Measurements from ENCODE around the gene HSPB3.
"Not testable (repeated sequence)": the region's sequence is repeated elsewhere in the genome, so short reads cannot be mapped to it uniquely, and the experiment has no call there.

HSPB3 gene

DNA sequence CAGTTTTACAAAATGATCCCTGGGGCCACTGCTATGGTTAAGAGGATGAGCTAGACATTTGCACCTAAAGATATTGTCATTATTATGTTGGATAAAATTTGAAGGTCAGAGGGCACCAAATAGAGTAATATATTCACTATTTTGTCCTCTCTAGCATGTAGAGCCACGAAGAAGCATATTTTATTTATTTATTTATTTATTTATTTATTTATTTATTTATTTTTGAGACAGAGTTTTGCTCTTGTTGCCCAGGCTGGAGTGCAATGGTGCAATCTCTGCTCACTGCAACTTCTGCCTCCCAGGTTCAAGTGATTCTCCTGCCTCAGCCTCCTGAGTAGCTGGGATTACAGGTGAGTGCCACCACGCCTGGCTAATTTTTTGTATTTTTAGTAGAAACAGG, 20.8 kb upstream of the HSPB3 start:
- not testable (repeated sequence) for H3K36me3 ChIP-seq (ENCODE audit: control insufficient read depth, insufficient read depth, low read length); H3K9me3 ChIP-seq (ENCODE audit: control insufficient read depth, insufficient read depth, low read length); H3K4me1 ChIP-seq (ENCODE audit: control insufficient read depth, insufficient read depth, low read length); H3K4me3 ChIP-seq (ENCODE audit: low read length); H3K27me3 ChIP-seq (ENCODE audit: control insufficient read depth, insufficient read depth, low read length); H3K27ac ChIP-seq (ENCODE audit: low read length); DNase-seq (ENCODE audit: low read depth, low spot score)
- no CpG with 5 or more reads among the region's 2 CpGs for WGBS (ENCODE audit: insufficient coverage, insufficient read length)

DNA sequence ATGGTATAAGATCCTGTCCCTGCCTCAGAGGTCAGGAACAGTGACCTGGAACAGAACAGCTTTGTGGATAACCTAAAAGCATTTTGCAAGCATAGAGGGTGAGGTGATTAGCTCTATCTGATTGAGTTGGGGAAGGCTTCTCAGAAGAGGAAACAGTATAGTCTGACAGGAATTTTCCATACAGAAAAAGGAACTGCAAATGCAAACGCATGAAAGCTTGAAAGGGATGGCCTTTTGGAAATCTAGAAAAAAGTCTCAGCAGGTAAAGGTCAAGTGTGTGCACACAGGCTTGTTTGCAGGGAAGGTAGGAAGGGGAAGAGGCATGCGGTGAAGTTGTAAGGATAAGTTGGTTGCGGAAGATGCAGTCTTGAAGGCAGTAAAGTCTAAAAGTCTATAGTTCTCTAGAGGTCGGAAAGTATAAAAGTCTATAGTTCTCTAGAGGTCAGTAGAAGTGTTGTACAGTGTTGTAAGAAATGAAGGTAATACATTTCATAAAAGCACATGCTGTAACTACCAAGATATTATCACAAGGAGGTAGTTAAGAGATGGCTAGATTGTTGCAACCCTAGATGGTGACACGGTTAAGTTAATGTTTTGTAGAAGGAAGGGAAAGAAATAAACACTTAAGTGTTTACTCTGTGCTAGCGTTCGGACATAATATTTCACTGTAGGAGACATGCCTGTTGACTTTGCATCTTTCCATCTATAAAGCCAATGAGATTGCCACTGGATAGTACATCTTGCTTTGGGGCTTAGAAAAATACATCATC, 16.7 kb upstream of the HSPB3 start:
- Histone ChIP-seq H3K27ac (ENCODE audit: low read length) (no peak overlapping the region), H3K4me1 (ENCODE audit: control insufficient read depth, insufficient read depth, low read length) (no peaks in the 10 kb centered on the region), H3K36me3 (ENCODE audit: control insufficient read depth, insufficient read depth, low read length) (no peaks in the 10 kb centered on the region), H3K27me3 (ENCODE audit: control insufficient read depth, insufficient read depth, low read length) (no peaks in the 10 kb centered on the region), H3K9me3 (ENCODE audit: control insufficient read depth, insufficient read depth, low read length) (no peaks in the 10 kb centered on the region), H3K4me3 (ENCODE audit: low read length) (no peak overlapping the region)
- DNase-seq (ENCODE audit: low read depth, low spot score): no peak
- WGBS (ENCODE audit: insufficient coverage, insufficient read length): 100% methylated on average over 2 of the region's 7 CpGs

DNA sequence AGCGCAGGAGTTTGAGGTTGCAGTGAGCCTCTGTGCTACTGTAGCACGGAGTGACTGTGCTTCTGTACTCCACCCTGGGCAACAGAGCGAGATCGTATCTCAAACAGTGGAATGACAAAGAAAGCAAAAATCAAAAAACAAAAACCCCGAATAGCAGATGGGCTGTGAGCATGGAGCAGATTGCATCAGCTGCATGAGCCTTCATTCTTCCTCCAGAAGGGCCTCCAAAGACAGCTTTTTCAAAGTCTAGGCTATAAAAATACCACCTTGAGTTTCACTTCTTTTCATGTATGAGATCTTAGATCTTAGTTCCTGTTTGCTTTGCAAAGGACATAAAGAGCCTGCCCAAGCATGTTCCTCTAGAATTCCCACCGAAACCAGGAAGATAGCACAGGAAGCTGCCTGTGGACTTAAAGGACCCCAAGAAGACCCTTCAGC, 15.0 kb upstream of the HSPB3 start:
- Histone ChIP-seq H3K4me3 (ENCODE audit: low read length) (no peak overlapping the region), H3K4me1 (ENCODE audit: control insufficient read depth, insufficient read depth, low read length) (no peaks in the 10 kb centered on the region), H3K36me3 (ENCODE audit: control insufficient read depth, insufficient read depth, low read length) (no peaks in the 10 kb centered on the region), H3K27me3 (ENCODE audit: control insufficient read depth, insufficient read depth, low read length) (no peaks in the 10 kb centered on the region), H3K9me3 (ENCODE audit: control insufficient read depth, insufficient read depth, low read length) (no peaks in the 10 kb centered on the region), H3K27ac (ENCODE audit: low read length) (no peak overlapping the region)
- DNase-seq (ENCODE audit: low read depth, low spot score): no peak
- no CpG with 5 or more reads among the region's 6 CpGs for WGBS (ENCODE audit: insufficient coverage, insufficient read length)

DNA sequence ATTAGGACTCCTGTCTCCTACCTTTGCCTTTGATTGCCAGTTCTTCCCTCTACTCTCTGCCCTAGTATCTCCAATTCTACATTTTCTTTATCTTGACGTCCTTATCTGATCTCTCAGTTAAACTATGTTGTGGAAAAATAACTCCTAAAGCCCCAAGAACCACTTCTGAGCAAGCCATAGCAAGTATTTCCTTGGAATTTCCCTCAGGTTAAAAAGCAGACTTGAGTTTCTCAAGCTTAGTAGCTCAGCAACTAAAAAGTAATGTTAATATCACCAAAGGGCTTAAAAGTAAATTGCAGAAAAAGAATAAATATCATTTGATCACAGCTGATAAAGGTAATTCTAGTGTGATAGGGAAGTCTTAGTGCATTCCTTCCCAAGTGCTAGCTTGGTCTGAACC, 13.2 kb upstream of the HSPB3 start:
- Histone ChIP-seq H3K4me3 (ENCODE audit: low read length) (no peak overlapping the region), H3K9me3 (ENCODE audit: control insufficient read depth, insufficient read depth, low read length) (no peaks in the 10 kb centered on the region), H3K36me3 (ENCODE audit: control insufficient read depth, insufficient read depth, low read length) (no peaks in the 10 kb centered on the region), H3K4me1 (ENCODE audit: control insufficient read depth, insufficient read depth, low read length) (no peaks in the 10 kb centered on the region), H3K27me3 (ENCODE audit: control insufficient read depth, insufficient read depth, low read length) (no peaks in the 10 kb centered on the region), H3K27ac (ENCODE audit: low read length) (no peak overlapping the region)
- no peak for DNase-seq (ENCODE audit: low read depth, low spot score)
- whole genome bisulfite sequencing (ENCODE audit: insufficient coverage, insufficient read length): no CpG with 5 or more reads among the region's 1 CpG

DNA sequence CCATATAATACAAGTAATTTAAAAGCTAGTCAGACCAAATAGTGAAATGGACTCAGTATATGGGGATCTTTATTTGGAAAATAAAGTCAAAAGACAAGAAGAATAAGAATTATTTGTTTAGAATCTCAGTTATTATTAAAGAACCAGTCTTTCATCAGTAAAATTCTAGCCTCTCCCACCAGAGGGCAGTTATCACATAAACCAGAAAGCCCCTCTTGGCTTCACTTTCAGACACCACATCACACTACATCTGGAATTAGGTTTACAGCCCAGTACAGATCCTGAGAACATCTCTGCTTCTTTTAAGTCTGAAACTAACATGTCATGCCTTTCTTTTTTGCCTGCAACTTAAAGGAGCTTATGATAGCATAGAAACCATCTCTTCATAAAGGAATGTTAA, 12.2 kb upstream of the HSPB3 start:
- no peak for DNase-seq (ENCODE audit: low read depth, low spot score)
- H3K4me1 ChIP-seq (ENCODE audit: control insufficient read depth, insufficient read depth, low read length): no peaks in the 10 kb centered on the region

DNA sequence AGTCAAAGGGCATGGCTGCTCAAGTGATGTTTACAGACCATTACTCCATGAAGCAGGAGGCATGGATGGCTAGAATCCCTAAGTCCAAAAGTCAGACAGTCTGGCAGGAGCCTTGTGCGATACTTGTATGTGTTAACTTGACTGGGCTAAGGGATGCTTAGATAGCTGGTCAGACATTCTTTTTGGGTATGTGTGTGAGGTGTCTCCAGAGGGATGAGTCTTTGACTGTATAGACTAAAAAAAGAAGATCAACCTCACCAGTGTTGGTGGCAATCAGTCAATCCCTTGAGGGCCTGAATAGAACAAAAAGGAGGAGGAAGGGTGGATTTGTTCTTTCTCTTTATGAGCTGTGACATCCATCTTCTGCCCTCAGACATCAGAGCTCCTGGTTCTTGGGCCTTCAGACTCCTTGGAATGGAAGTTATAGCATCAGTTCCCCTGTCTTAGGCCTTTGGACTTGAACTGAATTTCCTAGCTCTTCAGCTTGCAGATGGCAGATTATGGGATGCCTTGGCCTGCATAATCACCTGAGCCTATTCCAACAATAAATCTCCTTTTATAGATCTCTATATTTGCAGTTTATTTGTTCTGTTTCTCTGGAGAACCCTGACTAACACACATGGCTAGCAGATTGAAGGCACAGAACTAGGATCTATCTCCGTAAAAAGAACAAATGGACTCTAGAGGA, 9.7 kb upstream of the HSPB3 start:
- no peak overlapping the region for H3K4me3 ChIP-seq (ENCODE audit: low read length)
- no peaks in the 10 kb centered on the region for H3K27me3 ChIP-seq (ENCODE audit: control insufficient read depth, insufficient read depth, low read length)
- DNase-seq (ENCODE audit: low read depth, low spot score): no peak
- WGBS (ENCODE audit: insufficient coverage, insufficient read length): no CpG with 5 or more reads among the region's 2 CpGs
- no peaks in the 10 kb centered on the region for H3K9me3 ChIP-seq (ENCODE audit: control insufficient read depth, insufficient read depth, low read length)
- no peaks in the 10 kb centered on the region for H3K4me1 ChIP-seq (ENCODE audit: control insufficient read depth, insufficient read depth, low read length)
- no peaks in the 10 kb centered on the region for H3K36me3 ChIP-seq (ENCODE audit: control insufficient read depth, insufficient read depth, low read length)
- no peak overlapping the region for H3K27ac ChIP-seq (ENCODE audit: low read length)

More for the DNA sequence above, 12.2 kb upstream of the HSPB3 start:
- no peak overlapping the region for H3K4me3 ChIP-seq (ENCODE audit: low read length)
- H3K9me3 ChIP-seq (ENCODE audit: control insufficient read depth, insufficient read depth, low read length): no peaks in the 10 kb centered on the region
- H3K36me3 ChIP-seq (ENCODE audit: control insufficient read depth, insufficient read depth, low read length): no peaks in the 10 kb centered on the region
- no peaks in the 10 kb centered on the region for H3K27me3 ChIP-seq (ENCODE audit: control insufficient read depth, insufficient read depth, low read length)
- no peak overlapping the region for H3K27ac ChIP-seq (ENCODE audit: low read length)

DNA sequence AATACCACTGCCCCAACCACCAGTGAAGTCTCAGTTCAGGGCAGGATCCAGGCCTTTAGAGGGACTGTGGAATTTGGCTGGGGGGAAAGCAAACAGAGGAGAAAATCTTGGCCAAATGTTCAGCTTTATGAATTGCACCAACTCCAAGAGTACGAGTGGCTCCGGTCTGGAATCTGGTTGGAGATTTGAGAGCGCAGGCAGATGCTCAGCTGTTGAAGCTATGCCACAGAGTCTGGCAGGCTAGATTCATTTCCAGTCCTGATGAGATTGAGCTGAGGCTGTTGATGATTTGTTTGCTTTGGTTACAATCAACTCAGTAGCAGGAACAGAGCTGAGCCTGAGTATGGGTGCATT, 9.1 kb upstream of the HSPB3 start:
- no peaks in the 10 kb centered on the region for H3K36me3 ChIP-seq (ENCODE audit: control insufficient read depth, insufficient read depth, low read length)
- no CpG with 5 or more reads among the region's 3 CpGs for WGBS (ENCODE audit: insufficient coverage, insufficient read length)
- H3K4me1 ChIP-seq (ENCODE audit: control insufficient read depth, insufficient read depth, low read length): no peaks in the 10 kb centered on the region
- no peaks in the 10 kb centered on the region for H3K27me3 ChIP-seq (ENCODE audit: control insufficient read depth, insufficient read depth, low read length)
- no peak overlapping the region for H3K4me3 ChIP-seq (ENCODE audit: low read length)
- no peak for DNase-seq (ENCODE audit: low read depth, low spot score)
- no peaks in the 10 kb centered on the region for H3K9me3 ChIP-seq (ENCODE audit: control insufficient read depth, insufficient read depth, low read length)
- no peak overlapping the region for H3K27ac ChIP-seq (ENCODE audit: low read length)

DNA sequence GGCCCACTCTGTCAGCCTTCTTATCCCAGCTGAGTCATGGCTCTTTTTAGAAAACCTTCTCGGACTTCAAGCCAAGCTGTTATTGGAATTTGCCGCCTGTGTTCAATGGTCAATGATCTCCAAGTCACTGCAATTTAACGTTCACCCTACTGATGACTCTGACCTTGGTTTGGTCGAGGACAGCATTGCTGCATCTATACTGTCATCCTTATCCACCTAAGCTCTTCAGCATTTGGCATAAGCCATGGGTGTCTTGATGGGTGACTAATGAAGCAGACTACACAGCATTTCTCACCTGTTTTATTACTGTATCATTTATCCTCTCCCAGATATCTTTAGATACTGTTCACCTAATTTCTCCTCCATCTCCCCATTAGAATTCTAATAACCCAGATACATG, 5.6 kb upstream of the HSPB3 start:
- no peaks in the 10 kb centered on the region for H3K27me3 ChIP-seq (ENCODE audit: control insufficient read depth, insufficient read depth, low read length)
- H3K4me3 ChIP-seq (ENCODE audit: low read length): no peak overlapping the region
- no peak overlapping the region for H3K27ac ChIP-seq (ENCODE audit: low read length)
- no peak for DNase-seq (ENCODE audit: low read depth, low spot score)
- no peaks in the 10 kb centered on the region for H3K36me3 ChIP-seq (ENCODE audit: control insufficient read depth, insufficient read depth, low read length)
- H3K9me3 ChIP-seq (ENCODE audit: control insufficient read depth, insufficient read depth, low read length): no peaks in the 10 kb centered on the region
- WGBS (ENCODE audit: insufficient coverage, insufficient read length): no CpG with 5 or more reads among the region's 4 CpGs
- no peaks in the 10 kb centered on the region for H3K4me1 ChIP-seq (ENCODE audit: control insufficient read depth, insufficient read depth, low read length)

DNA sequence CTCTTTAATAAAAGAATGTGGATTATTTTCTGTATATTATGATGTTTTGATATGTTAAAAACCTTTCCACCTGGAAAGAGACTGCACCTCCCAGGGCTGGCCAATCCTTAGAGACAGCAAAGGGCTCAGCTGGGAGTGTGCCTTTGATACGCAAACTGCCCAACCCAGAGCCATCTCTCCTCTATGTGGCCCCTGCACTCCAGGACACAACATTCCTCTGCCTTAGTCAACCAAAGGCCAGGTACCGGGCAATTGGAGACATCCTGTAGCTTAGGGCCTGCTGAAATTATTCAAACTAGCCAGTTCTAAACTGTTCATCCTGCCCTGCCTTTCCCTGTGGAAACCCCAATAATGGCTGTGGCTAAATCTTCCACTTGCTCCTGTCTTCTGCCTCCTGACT, 5.0 kb upstream of the HSPB3 start:
- Histone ChIP-seq H3K27ac (ENCODE audit: low read length) (no peak overlapping the region), H3K9me3 (ENCODE audit: control insufficient read depth, insufficient read depth, low read length) (no peaks in the 10 kb centered on the region), H3K36me3 (ENCODE audit: control insufficient read depth, insufficient read depth, low read length) (no peaks in the 10 kb centered on the region), H3K27me3 (ENCODE audit: control insufficient read depth, insufficient read depth, low read length) (no peaks in the 10 kb centered on the region), H3K4me1 (ENCODE audit: control insufficient read depth, insufficient read depth, low read length) (no peaks in the 10 kb centered on the region), H3K4me3 (ENCODE audit: low read length) (no peak overlapping the region)
- no CpG with 5 or more reads among the region's 2 CpGs for WGBS (ENCODE audit: insufficient coverage, insufficient read length)
- DNase-seq (ENCODE audit: low read depth, low spot score): peak; percentile 16

DNA sequence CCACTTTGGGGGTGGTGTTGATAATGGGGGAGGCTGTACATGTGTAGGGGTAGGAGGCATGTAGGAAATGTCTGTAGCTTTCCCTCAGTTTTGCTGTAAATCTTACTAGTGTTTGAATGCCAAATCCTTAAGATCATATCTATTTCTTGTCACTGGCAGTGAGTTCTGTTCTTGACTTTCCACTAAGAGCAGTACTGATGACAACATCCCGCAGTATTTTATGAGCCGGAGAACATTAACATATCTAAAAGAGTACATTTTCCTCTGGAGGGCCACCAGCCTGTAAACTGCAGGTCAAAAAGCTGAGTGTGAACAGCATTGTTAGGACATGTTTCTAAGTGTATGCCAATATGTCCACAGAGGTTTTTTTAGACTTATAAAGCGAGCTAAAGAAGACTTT, 2.5 kb upstream of the HSPB3 start:
- no CpG with 5 or more reads among the region's 3 CpGs for WGBS (ENCODE audit: insufficient coverage, insufficient read length)
- DNase-seq (ENCODE audit: low read depth, low spot score): no peak
- Histone ChIP-seq H3K4me1 (ENCODE audit: control insufficient read depth, insufficient read depth, low read length) (no peaks in the 10 kb centered on the region), H3K4me3 (ENCODE audit: low read length) (no peak overlapping the region), H3K27me3 (ENCODE audit: control insufficient read depth, insufficient read depth, low read length) (no peaks in the 10 kb centered on the region), H3K9me3 (ENCODE audit: control insufficient read depth, insufficient read depth, low read length) (no peaks in the 10 kb centered on the region), H3K27ac (ENCODE audit: low read length) (no peak overlapping the region), H3K36me3 (ENCODE audit: control insufficient read depth, insufficient read depth, low read length) (no peaks in the 10 kb centered on the region)

DNA sequence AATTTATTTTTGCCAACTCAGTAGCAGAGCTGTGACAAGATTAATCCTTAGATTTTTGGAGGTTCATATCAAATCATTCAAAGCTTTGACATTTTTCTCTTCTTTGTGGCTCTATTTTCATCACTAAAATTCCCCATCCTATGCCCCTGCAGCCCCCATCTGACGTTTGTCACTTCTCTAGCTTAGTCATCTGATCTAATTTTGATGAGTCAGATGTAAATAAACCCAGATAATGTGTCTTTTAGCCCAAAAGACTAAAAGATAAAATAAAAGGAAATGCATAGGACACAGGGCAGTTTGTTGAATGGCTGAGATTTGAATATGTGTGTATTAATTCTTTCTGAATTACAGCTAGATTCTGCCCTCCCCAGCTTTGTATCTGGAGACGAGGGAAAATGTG, 897 bp upstream of the HSPB3 start:
- no peaks in the 10 kb centered on the region for H3K36me3 ChIP-seq (ENCODE audit: control insufficient read depth, insufficient read depth, low read length)
- no peak overlapping the region for H3K4me3 ChIP-seq (ENCODE audit: low read length)
- H3K4me1 ChIP-seq (ENCODE audit: control insufficient read depth, insufficient read depth, low read length): no peaks in the 10 kb centered on the region
- no peaks in the 10 kb centered on the region for H3K27me3 ChIP-seq (ENCODE audit: control insufficient read depth, insufficient read depth, low read length)
- H3K27ac ChIP-seq (ENCODE audit: low read length): no peak overlapping the region
- H3K9me3 ChIP-seq (ENCODE audit: control insufficient read depth, insufficient read depth, low read length): no peaks in the 10 kb centered on the region
- WGBS (ENCODE audit: insufficient coverage, insufficient read length): no CpG with 5 or more reads among the region's 2 CpGs
- DNase-seq (ENCODE audit: low read depth, low spot score): no peak
